GM19455 (cell line): Measurements from ENCODE around the gene LAMC2.
"Not testable (repeated sequence)": the region's sequence is repeated elsewhere in the genome, so short reads cannot be mapped to it uniquely, and the experiment has no call there.

Experiments
- ATAC-seq: cut with Tn5 transposase; IDR thresholded peaks from one replicate; pipeline ENCODE4 v1.9.1; 2021; ENCODE audit not compliant: unreplicated experiment

LAMC2 gene

GRCh38 chr1:183255073-183255472 is 69.0 kb downstream of the LAMC2 start:
- ATAC-seq = no peak

GRCh38 chr1:183259924-183260323 is 73.9 kb downstream of the LAMC2 start:
- no peak for ATAC-seq

- ATAC-seq = no peak
These were observed 76.7 kb downstream of the LAMC2 start for GRCh38 chr1:183262628-183263200.

GRCh38 chr1:183263886-183264602 is 78.0 kb downstream of the LAMC2 start:
- no peak for ATAC-seq

GRCh38 chr1:183267646-183268431 is 81.8 kb downstream of the LAMC2 start:
- ATAC-seq = no peak

GRCh38 chr1:183270541-183271141 is 84.6 kb downstream of the LAMC2 start:
- no peak for ATAC-seq

DNA sequence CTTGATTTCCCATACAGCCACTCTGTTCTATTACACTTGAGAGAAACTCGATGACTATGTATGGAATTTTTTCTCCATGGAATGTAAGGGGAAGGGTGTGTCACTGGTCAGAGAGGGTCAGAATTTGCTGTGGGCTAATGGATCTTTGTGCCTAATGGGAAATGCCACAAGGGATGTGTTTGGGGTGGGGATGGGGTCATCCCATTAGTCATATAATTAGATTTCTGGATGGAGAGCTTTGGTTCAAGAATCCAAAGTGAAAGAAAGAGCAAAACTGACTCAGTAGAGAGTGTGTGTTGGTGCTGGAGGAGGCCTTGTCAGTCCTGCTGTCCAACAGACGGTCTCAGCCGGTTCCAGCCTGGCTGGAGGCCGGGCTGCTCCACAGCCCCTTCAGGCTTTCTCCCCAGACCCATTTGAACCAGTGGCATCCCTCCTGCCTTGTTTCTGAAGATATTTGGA is 86.4 kb downstream of the LAMC2 start:
- no peak for ATAC-seq

- ATAC-seq = no peak
These were observed 87.2 kb downstream of the LAMC2 start for GRCh38 chr1:183273300-183273699.

DNA sequence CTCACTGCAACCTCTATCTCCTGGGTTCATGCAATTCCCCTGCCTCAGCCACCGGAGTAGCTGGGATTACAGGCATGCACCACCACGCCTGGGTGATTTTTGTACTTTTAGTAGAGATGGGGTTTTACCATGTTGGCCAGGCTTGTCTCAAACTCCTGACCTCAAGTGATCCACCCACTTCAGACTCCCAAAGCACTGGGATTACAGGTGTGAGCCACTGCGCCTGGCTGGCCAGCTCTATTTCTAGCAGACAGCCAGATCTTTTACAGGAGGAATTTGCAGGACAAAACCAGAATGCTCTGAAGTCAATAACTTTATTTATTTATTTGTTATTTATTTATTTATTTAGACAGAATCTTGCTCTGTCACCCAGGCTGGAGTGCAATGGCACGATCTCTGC is 87.9 kb downstream of the LAMC2 start:
- not testable (repeated sequence) for ATAC-seq

DNA sequence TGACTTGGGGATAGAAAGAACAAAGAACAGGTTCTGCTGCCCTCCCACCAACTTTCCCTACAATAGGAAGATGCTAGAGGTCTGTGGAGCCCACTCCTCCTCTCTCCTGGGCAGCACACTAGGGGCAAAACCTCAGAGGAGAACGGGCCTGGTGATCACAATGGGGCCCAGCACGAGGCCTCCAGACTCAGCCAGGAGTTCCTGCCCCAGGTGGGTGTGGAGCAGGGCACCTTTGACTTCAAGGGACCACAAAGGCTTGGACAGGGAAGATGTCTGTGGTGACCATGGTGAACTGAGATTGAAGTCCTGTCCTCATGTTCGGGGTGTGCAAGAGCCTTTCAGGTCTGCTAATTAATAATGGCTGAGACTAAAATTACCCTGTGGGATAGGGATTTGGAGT is 88.8 kb downstream of the LAMC2 start:
- no peak for ATAC-seq

DNA sequence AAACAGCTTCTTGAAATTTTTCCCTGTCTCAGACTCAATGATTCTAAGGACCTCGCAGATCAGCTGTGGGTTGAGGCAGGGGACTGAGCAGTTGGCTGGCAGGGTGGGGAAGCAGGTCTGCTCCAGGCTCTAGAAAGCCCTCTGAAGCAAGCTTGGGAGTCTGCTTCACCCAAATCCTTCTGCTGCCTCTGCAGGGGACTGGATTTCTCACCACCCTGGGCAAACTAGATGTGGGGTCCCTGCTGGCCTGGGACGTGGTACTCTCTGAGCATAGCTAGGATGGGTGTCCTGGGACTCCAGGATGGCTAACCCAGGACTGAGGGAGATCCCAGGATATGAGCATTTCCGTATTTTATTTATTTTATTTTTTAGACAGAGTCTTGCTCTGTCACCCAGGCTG is 89.3 kb downstream of the LAMC2 start:
- no peak for ATAC-seq

DNA sequence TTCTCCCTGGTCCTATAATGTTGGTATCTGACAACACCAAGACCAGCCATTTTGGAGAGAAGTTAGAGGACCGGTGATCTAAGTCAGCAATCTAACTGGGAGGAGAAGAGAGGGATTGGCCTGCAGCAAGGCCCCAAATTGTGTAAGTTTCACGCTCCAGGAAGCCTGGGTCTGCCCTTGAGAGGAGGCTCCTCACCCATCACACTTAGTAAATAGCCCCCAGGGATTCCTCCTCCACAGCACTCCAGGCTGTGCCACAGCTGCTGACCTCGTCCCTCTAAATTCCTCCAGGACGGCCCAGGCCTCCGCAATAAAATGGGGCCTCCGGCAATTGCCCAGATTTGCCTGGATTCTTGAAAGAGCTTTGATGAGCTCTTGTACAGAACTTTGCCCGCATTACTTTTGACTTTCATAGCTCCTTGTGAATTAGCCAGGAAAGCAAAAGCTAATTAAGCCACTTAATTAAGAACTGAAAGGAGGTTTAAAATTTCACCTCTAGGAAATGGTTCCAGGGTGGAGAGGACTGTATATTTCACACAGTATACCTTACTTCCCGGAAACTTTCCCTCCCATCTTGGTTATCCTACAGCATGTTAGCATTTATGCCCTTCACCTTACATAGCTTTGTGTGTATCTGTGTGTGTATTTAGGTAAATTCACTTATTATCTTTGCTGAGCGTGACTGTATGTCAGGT is 90.5 kb downstream of the LAMC2 start:
- ATAC-seq = no peak

DNA sequence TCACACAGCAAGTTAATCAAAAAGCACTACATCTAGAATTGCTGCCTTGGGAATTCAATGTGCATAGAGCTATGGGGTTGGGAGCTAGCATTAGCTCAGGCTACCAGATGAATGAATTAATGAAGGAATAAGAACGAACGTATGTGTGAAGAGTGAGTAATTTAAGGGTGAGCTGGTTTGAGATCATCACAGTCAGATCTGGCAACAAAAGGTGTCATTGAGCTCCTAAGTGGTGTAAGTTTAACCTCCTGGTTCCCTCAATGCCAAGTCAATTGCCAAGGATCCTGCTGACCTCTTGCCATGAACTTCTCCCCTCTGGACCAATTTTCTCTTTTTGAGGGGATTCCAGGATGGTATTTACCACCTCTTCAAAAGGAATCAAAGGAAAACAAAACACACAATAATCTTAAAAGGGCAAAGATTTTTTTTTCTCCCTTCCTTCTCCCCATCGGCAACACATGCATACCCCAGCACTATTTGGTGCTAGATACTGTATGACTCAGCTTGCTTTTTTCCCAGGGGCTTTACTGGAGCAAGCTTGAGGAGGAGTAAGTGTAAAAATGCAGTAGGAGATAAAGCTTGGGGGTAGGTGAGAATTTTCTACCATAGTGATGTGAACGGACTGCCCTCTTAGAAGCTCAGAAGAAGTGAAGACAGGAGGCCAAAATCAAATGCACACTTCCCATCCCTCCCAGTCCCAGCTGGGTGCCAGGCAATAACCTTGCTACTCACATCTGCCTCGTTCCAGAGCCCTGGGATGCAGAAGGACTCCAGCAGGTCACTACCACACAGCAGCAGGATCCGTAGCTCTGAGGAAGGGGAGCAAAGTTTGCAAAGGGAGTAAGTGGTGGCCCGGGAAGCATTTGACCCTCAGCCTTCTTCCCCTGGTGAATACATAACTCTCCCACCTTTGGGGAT is 92.0 kb downstream of the LAMC2 start:
- ATAC-seq = no peak

DNA sequence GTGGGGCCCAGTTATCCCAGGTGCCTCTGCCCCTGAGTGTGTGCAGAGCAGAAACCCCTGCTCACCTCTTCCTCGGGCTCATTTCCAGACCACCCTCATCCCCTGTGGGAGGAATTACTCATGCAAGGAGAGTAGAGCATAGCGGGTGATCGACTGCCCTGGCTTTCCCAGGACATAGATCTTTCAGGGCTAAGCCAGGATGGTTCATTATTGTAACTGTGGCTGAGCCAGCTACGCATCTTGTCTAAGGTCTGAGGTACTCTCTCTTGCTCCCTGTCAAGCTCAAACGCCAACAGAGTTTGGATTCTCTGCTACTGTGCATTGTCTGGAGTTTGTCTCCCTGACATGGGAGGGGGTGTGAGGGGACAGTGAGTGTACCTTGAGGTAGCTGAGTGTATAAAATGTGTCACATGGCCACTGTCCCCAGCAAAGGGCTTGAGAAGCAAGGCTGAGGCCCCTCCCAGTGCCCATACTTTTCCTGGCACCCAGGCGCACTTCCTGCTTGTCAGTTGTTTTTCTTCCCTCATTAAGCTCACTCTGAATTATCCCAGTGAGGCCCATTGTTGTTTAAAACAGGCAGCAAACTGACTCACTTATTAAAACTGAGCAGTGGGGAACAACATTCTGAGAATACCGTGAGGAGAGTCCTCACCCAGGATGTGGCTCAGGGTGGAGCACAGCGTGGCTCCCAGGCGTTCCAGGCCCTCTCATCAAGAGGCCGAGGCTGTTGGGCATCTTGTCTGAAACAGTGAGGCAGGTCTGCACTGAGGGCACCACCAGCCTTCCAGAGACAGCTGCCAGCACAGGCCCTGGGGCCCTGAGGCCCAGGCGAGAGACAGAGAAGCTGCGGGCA is 92.9 kb downstream of the LAMC2 start:
- ATAC-seq = no peak

DNA sequence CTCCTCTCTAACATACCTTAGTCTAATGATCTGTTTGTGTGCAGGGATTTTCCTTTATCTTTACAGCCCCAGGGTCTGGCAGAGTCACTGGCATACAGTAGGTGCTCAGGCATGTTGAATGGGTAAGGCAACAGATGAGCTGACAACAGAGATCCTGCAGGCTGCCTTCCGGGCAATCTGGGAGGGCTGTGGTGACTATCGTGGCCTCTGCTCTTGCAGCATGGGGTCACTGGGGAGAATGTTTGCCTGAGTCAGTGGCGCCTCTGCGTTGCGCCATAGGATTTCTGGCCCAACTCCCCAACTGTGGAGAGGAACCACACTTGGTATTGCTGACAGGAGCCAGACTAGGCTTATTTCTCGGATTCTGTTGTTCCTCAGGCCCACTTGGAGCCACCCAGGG is 93.8 kb downstream of the LAMC2 start:
- no peak for ATAC-seq

DNA sequence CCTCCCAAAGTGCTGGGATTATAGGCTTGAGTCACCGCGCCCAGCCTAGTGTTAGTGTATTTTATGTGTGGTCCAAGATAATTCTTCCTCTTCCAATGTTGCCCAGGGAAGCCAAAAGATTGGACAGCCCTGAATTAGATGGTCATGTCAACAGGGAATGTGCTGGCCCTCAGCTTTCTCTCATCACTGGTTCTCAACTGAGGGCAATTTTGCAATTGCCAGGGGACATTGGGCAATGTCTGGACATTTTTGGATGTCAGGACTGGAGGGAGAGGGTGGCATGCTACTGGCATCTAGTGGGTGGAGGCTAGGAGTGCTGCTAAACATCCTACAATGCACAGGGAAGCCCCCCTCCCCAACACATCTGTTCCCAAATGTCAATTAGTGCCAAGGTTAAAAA is 95.0 kb downstream of the LAMC2 start:
- no peak for ATAC-seq

GRCh38 chr1:183281553-183282091 is 95.6 kb downstream of the LAMC2 start:
- ATAC-seq = peak; percentile 71

DNA sequence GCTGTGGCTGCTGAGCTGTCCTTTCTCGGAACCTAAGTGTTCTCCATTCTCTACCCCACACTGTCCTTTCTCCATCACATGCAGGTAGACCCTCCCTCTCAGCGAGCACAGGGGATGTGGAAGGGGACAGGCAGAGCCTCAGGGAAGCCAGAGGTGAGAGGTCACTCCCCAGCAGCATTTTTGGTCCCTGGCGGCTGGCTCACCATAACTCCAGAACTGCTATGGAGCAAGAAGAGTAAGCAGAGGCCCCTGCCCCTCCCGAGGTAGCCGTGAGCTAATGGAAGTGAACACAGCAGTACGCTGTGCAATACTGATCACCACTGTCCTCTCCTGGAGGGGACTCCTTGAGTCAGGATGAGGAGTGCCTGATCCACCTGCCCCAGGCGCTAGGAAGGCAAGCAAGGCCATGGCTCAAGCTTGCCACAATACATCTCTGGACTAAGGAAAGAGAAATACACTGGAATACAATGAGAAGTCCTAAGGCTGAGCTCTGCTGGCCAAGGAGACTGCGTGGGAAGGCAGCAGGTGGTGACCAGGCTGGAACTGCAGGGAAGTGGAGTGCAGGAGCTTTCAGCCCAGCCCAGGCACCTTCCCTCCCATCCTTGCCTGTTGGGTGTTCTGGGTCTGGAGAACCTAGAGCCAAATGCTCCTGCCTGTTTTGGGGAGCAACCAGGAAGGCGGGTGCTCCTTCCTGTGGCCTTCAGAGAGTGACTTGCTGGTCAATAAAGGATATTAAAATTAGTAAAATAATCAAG is 96.2 kb downstream of the LAMC2 start:
- ATAC-seq = no peak
